IPS-NIHi11 (cell line): ENCODE results near the gene SLC15A2.
A peak's percentile ranks its signal among the peaks of the same experiment; 100 is the strongest.
"Not testable (repeated sequence)": the region's sequence is repeated elsewhere in the genome, so short reads cannot be mapped to it uniquely, and the experiment has no call there.

Experiments
- DNase-seq: peaks from one replicate; pipeline ENCODE4 v3.0.0; 2012; ENCODE audit warnings: mixed read lengths, low spot score

Gene SLC15A2

GRCh38 chr3:121926380-121926779 is 32.2 kb downstream of the SLC15A2 start:
- DNase-seq = no peak

- DNase-seq = not testable (repeated sequence)
These were observed 44.1 kb downstream of the SLC15A2 start for GRCh38 chr3:121938141-121938855.

- no peak for DNase-seq
These were observed 47.4 kb downstream of the SLC15A2 start for GRCh38 chr3:121941592-121941991.

- no peak for DNase-seq
These were observed 48.0 kb downstream of the SLC15A2 start for GRCh38 chr3:121942116-121942786.

- no peak for DNase-seq
These were observed 49.2 kb downstream of the SLC15A2 start for GRCh38 chr3:121943431-121943830.

GRCh38 chr3:121948641-121949040 is 54.4 kb downstream of the SLC15A2 start:
- DNase-seq = no peak

GRCh38 chr3:121951291-121951919 is 57.2 kb downstream of the SLC15A2 start:
- DNase-seq = no peak

GRCh38 chr3:121956363-121956762 is 62.2 kb downstream of the SLC15A2 start:
- peak; percentile 11 for DNase-seq

GRCh38 chr3:121957674-121958415 is 63.6 kb downstream of the SLC15A2 start:
- no peak for DNase-seq

- no peak for DNase-seq
These were observed 64.6 kb downstream of the SLC15A2 start for GRCh38 chr3:121958801-121959200.

- no peak for DNase-seq
These were observed 67.1 kb downstream of the SLC15A2 start for GRCh38 chr3:121961283-121961682.

GRCh38 chr3:121962443-121962842 is 68.2 kb downstream of the SLC15A2 start:
- DNase-seq = no peak

- no peak for DNase-seq
These were observed 69.4 kb downstream of the SLC15A2 start for GRCh38 chr3:121963608-121964007.

GRCh38 chr3:121969631-121970030 is 75.4 kb downstream of the SLC15A2 start:
- no peak for DNase-seq

GRCh38 chr3:121970047-121970446 is 75.8 kb downstream of the SLC15A2 start:
- no peak for DNase-seq

- no peak for DNase-seq
These were observed 80.5 kb downstream of the SLC15A2 start for GRCh38 chr3:121974601-121975111.

GRCh38 chr3:121975702-121976302 is 81.6 kb downstream of the SLC15A2 start:
- DNase-seq = no peak

GRCh38 chr3:121976727-121977126 is 82.5 kb downstream of the SLC15A2 start:
- DNase-seq = no peak

GRCh38 chr3:121979246-121979645 is 85.0 kb downstream of the SLC15A2 start:
- no peak for DNase-seq

GRCh38 chr3:121979734-121980449 is 85.7 kb downstream of the SLC15A2 start:
- no peak for DNase-seq

GRCh38 chr3:121980450-121980796 is 86.2 kb downstream of the SLC15A2 start:
- no peak for DNase-seq
